Ecto neural progenitor cell (in vitro differentiated cells): ENCODE results near the gene MAB21L2.
A peak's percentile ranks its signal among the peaks of the same experiment; 100 is the strongest.
"Not testable (repeated sequence)": the region's sequence is repeated elsewhere in the genome, so short reads cannot be mapped to it uniquely, and the experiment has no call there.

Source experiments
- DNase-seq: peaks from one replicate; pipeline ENCODE4 v3.0.0-alpha.2; 2018; ENCODE audit warnings: low spot score

Gene MAB21L2

DNA sequence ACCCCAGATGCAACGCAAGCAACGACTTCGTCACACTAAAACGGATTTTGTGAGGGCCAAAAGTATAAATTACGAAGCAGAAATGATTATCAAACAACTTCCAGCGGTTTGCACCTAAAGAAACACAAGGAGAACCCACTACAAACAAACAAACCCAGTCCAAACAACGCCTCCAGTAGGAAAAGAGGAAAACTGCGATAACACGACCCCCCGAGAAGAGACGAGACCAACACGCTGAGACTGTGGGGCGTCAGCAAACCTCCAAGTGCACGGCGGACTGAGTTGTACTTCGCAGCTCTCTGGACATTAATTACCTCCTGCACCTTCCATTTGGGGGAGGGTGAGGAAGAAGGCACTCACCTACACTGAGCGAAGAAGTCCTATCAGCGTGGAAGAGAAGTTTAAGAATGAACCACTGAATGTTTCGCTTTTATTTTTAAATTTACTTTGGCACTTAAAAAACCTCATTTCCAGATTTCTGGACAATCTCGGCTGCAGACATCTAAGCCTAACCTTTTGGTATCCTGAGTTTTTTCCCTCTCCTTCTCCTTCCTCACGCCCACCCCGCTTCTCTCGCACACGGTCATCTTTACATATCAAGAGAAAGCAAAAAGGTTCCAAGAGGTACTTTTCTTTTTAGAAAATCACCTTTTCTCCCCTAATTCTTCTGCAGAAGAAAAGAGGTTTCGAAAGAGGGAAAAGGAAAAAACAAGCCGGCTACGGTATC, at the start of gene MAB21L2:
MAB21L2 (plus strand) TSS at position 6 of the 727 bp plus-strand sequence. CDS start 879 bp downstream, outside the sequence.
- DNase-seq = peak; percentile 56

DNA sequence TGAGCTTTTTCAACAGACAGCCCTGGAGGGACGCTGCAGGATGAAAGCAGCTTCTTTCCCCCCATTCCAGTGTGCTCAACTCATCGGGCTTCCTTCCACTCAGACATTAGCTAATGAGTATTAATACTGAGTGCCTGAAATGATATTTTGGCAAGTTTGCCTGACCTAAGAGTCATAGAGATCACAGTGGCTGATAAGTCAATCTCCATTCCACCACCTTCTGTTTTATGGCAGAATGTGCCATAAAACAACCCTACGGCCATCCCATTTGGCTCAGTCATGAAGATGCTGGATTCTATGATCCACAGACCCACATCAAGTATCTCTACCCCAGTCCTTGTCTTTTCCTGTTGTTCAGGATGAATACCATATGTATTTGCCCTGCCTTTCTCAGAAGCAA, 48.3 kb upstream of the MAB21L2 start:
- no peak for DNase-seq

- no peak for DNase-seq
These were observed 47.1 kb upstream of the MAB21L2 start for GRCh38 chr4:150534818-150535217.

DNA sequence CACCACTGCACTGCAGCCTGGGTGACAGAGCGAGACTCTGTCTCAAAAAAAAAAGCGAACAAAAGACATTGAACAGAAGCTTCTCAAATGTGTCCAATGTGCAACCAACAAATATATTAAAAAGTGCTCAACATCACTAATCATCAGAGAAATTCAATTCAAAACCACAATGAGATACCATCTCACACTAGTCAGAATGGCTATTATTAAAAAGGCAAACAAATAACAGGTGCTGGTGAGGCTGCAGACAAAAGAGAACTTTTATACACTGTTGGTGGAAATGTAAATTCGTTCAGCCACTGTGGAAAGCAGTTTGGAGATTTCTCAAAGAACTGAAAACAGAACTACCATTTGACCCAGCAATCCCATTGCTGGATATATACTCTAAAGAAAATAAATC, 44.0 kb upstream of the MAB21L2 start:
- DNase-seq = not testable (repeated sequence)

DNA sequence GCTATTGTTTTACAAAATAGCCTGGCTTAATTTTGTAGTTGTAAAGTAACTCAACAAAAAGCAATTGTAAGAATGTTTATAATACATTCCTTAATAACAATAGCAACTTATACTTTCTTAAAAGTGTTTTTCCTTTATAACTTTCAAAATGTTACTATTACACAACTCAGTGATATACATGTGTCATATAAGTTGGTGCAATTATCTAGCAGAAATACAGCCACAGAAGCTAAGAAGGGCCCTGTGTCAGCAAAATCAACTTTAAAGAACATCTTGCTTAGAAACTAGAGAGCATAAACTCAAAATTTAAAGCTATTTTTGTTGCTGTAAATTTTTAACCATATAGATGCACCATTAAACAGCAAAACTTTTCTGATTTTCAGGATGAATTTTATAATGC, 41.4 kb upstream of the MAB21L2 start:
- no peak for DNase-seq

GRCh38 chr4:150540959-150541360, 41.0 kb upstream of the MAB21L2 start:
- no peak for DNase-seq

- no peak for DNase-seq
These were observed 40.3 kb upstream of the MAB21L2 start for GRCh38 chr4:150541681-150542080.

DNA sequence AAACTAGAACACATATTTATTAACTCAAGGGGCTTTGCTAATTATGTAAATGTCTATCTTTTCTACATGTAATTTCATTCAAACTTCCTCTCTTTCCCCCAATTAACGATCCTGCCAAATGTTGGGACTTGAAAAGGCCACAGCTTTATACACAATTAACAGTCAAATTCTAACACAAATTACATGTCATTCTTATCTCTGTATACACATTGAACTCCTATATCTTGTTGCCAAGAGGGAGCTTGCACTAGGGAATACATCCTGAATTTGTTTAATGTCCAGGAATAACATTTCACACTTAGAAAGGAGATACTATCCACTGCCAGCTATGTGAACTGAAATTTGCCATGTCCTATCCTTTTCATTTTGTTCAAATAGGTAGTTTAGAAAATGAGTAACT, 38.9 kb upstream of the MAB21L2 start:
- DNase-seq = no peak

DNA sequence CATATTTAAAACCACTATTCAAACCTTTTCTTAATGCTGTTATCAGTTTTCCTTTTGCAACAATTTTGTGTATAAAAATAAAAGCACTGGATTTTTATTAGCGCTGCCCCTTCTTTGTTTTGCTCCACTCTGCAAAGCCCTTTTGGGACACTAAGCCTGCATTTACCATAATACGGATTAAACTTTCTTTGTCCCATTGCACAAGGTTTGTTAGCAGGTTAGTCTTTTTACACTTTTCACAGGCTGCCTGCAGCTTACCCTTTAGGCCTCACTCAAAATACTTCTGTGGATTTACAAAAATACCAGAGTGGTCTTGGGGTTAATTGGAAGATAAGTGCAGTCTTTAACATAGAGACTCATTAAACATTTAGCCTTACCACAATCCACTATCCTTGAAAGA, 35.7 kb upstream of the MAB21L2 start:
- no peak for DNase-seq

- no peak for DNase-seq
These were observed 34.7 kb upstream of the MAB21L2 start for GRCh38 chr4:150547154-150547838.

DNA sequence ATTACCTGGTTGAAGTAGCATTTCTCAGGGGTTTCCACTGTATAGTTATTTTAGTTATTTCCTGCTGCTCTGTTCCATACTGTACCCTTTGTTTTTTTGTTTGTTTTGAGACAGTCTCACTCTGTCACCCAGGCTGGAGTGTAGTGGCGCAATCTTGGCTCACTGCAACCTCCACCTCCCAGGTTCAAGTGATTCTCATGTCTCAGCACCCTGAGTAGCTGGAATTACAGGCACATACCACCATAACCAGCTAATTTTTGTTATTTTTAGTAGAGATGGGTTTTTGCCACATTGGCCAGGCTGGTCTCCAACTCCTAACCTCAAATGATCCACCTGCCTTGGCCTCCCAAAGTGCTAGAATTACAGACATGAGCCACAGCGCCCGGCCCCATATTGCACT, 24.1 kb upstream of the MAB21L2 start:
- not testable (repeated sequence) for DNase-seq

- no peak for DNase-seq
These were observed 20.7 kb upstream of the MAB21L2 start for GRCh38 chr4:150561143-150561737.

GRCh38 chr4:150562250-150562649, 19.7 kb upstream of the MAB21L2 start:
- no peak for DNase-seq

- no peak for DNase-seq
These were observed 19.2 kb upstream of the MAB21L2 start for GRCh38 chr4:150562751-150563150.

DNA sequence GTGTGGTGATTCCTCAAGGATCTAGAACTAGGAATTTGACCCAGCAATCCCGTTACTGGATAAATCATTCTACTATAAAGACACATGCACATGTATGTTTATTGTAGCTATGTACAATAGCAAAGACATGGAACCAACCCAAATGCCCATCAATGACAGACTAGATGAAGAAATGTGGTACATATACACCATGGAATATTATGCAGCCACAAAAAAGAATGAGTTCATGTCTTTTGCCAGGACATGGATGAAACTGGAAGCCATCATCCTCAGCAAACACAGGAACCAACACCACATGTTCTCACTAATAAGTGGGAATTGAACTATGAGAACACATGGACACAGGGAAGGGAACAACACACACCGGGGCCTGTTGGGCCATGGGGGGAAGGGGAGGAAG, 17.0 kb upstream of the MAB21L2 start:
- DNase-seq = not testable (repeated sequence)

- no peak for DNase-seq
These were observed 14.9 kb upstream of the MAB21L2 start for GRCh38 chr4:150567070-150567469.

DNA sequence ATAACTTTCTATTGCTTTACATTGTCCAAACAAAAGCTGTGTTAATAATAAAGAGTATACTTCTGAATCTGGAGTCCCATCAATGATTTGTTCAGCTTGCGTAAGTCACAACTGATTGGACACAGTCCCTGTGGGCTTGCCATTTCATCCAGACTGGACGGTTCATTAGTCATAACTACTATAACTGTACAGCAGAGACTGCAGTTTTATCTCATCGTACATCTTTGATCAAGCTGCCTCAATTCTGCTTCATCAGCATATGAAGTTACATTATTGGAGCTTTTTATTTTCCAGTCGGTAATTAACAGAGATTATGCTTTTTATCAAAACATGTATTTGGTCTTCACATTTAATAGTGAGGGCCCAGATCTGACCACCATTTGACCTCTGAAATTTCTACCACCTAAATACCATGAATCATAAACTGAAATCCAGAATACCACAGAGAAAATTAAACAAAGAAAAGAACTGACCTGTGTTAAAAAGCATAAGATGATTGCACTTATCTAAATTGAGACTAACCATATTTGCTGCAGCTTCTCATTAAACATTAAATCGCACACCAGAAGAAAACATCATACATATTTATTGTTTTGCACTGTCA, 12.5 kb upstream of the MAB21L2 start:
- DNase-seq = no peak

DNA sequence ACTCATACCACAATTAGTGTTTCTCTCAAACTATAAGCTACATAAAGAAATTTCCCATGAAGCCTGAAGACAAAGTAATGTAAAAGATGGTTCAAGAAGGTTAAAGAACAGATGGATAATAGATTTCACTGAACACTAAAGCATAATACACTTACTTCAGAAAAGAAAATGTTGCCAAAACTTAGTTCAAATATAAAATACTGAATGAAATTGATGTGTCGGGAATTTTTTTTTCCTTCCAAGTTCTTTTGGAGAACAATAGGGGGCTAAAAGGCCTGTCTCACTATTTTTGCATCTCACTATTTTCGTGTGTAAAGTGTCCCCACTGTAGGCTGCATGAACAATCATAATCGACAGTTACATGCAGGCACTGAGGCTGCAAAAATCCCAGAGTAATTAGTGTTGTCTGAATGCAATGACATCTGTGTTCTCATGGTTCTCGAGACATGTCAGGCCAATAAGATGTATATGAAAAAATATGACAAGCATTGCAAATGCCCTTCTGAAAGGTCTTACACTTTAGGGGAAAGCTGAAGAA, 11.9 kb upstream of the MAB21L2 start:
- DNase-seq = no peak

DNA sequence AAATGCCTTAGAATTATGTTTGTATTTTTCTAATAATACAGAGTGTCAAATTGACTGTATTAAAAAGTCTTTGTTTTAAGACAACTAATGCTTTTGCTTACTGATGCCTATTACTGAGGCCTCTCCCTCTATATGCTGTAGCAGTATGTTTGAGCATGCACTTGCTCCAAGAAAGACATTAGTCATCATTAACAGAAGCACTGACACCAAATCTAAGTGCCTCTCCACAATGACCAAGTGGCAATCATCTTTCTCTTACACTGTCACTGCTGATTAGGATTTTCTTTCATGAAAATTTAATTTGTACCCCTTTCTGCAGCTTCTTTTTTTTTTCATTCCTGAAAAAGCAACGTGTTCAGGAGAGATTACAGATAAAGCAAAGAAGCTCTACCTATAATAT, 11.1 kb upstream of the MAB21L2 start:
- DNase-seq = no peak

DNA sequence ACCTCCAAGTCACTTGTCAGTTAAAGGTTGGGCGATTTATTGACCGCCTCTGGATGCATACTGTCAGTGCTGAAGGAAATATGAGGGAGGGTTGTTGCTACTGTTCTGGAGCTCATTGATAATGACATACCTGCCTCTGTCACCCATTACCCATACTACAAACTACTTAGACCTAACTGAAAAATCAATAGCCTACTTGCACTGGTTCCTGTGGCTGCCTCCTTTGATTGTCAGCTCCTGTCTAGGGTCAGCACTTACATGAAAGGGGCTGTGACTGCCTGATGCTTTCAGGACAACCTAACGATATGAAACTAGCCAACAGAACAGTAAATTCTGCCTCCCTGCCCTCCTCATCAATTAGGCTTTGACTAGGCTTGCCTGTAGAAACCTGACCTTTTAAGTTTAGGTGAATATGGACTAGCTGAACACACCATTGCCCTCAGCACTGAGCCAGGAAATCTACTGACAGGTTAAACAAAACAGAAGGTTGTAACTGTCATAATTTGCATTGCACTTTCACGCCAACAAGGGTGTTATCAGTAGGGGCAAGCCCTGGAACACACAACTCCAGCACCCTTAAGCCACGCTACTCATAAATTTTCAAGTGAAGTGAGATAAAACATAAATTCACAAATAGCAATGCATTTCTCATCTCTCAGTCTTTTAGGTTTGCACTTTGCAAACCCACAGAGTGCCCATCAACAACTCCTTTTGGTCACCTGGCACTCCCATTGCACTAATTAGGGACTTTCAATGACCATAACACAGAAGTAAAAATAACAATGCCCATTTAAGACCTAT, 9.0 kb upstream of the MAB21L2 start:
- DNase-seq = no peak

- no peak for DNase-seq
These were observed 8.4 kb upstream of the MAB21L2 start for GRCh38 chr4:150573534-150573933.

GRCh38 chr4:150574678-150575077, 7.3 kb upstream of the MAB21L2 start:
- DNase-seq = no peak
